ENCODE measurements around the gene CLDN4.
"Not testable (repeated sequence)": the region's sequence is repeated elsewhere in the genome, so short reads cannot be mapped to it uniquely, and the experiment has no call there.

The CLDN4 gene

GRCh38 chr7:73830681-73831583 lies at the start of gene CLDN4:
TSS of gene CLDN4 (plus strand) at chr7:73830996. CDS start at chr7:73831202, 206 bp downstream.
- DNase-seq (ENCODE audit: low spot score) = peak; percentile 97

- DNase-seq (ENCODE audit: low spot score) = no peak
Measured at GRCh38 chr7:73786588-73786987, 44.2 kb upstream of the CLDN4 start.

GRCh38 chr7:73787786-73788048 lies 43.1 kb upstream of the CLDN4 start:
- DNase-seq (ENCODE audit: low spot score) = not testable (repeated sequence)

GRCh38 chr7:73789051-73789450 lies 41.7 kb upstream of the CLDN4 start:
- no peak for DNase-seq (ENCODE audit: low spot score)

GRCh38 chr7:73791170-73791690 lies 39.6 kb upstream of the CLDN4 start:
- DNase-seq (ENCODE audit: low spot score) = not testable (repeated sequence)

- not testable (repeated sequence) for DNase-seq (ENCODE audit: low spot score)
Measured at GRCh38 chr7:73795188-73795587, 35.6 kb upstream of the CLDN4 start.

- not testable (repeated sequence) for DNase-seq (ENCODE audit: low spot score)
Measured at GRCh38 chr7:73796656-73797055, 34.1 kb upstream of the CLDN4 start.

GRCh38 chr7:73797176-73797575 lies 33.6 kb upstream of the CLDN4 start:
- not testable (repeated sequence) for DNase-seq (ENCODE audit: low spot score)

- DNase-seq (ENCODE audit: low spot score) = peak; percentile 98
Measured at GRCh38 chr7:73799282-73800141, 31.3 kb upstream of the CLDN4 start.

GRCh38 chr7:73801577-73801976 lies 29.2 kb upstream of the CLDN4 start:
- no peak for DNase-seq (ENCODE audit: low spot score)

GRCh38 chr7:73802459-73802858 lies 28.3 kb upstream of the CLDN4 start:
- no peak for DNase-seq (ENCODE audit: low spot score)

- DNase-seq (ENCODE audit: low spot score) = peak; percentile 90
Measured at GRCh38 chr7:73809467-73809951, 21.3 kb upstream of the CLDN4 start.

- DNase-seq (ENCODE audit: low spot score) = no peak
Measured at GRCh38 chr7:73810998-73811360, 19.8 kb upstream of the CLDN4 start.

- peak; percentile 76 for DNase-seq (ENCODE audit: low spot score)
Measured at GRCh38 chr7:73811760-73812168, 19.0 kb upstream of the CLDN4 start.

GRCh38 chr7:73812996-73813395 lies 17.8 kb upstream of the CLDN4 start:
- no peak for DNase-seq (ENCODE audit: low spot score)

GRCh38 chr7:73815436-73815835 lies 15.4 kb upstream of the CLDN4 start:
- no peak for DNase-seq (ENCODE audit: low spot score)

- DNase-seq (ENCODE audit: low spot score) = no peak
Measured at GRCh38 chr7:73817121-73817520, 13.7 kb upstream of the CLDN4 start.

GRCh38 chr7:73820013-73820412 lies 10.8 kb upstream of the CLDN4 start:
- DNase-seq (ENCODE audit: low spot score) = no peak

- DNase-seq (ENCODE audit: low spot score) = not testable (repeated sequence)
Measured at GRCh38 chr7:73821597-73822285, 9.1 kb upstream of the CLDN4 start.

- DNase-seq (ENCODE audit: low spot score) = peak; percentile 99
Measured at GRCh38 chr7:73822319-73823173, 8.2 kb upstream of the CLDN4 start.

- DNase-seq (ENCODE audit: low spot score) = no peak
Measured at GRCh38 chr7:73823257-73823656, 7.5 kb upstream of the CLDN4 start.
